MCF 10A (cell line): ENCODE results near the gene DLG2. TPM values are rescaled to one million over a fixed set of nuclear protein-coding genes. Genes with fewer than 3 reads are reported as not detected.
"Not testable (repeated sequence)": the region's sequence is repeated elsewhere in the genome, so short reads cannot be mapped to it uniquely, and the experiment has no call there.

ENCODE experiments used
- BruUV-seq: library from RNA; stranded (reverse); fragments of 400-500 nt; replicated peaks from 2 replicates; lab custom pipeline; 2021; lab: Mats Ljungman, UMichigan
- CTCF ChIA-PET: fragments of 300-600 bp; sonication (Branson Sonifier 250); formaldehyde crosslinking; extraction: SDS; loops from one replicate; lab custom pipeline; 2021; ENCODE audit warnings: antibody characterized with exemption, inconsistent platforms; lab: Yijun Ruan, JAX
- POLR2A ChIA-PET: fragments of 300-600, 350-650 bp; sonication (Branson Sonifier 250); formaldehyde crosslinking; extraction: SDS; loops from one replicate; lab custom pipeline; 2020; ENCODE audit warnings: antibody characterized with exemption, inconsistent platforms; lab: Yijun Ruan, JAX
- DNase-seq: peaks from one replicate; pipeline ENCODE4 v3.0.0-alpha.2; 2018; ENCODE audit not compliant: unreplicated experiment
- H3K27ac Mint-ChIP-seq: one replicate; pipeline ENCODE4 v1.8.0; 2022; ENCODE audit warnings: mild to moderate bottlenecking, low read depth, mixed read lengths; ENCODE audit not compliant: unreplicated experiment
- H3K27me3 Mint-ChIP-seq: one replicate; pipeline ENCODE4 v1.8.0; 2022; ENCODE audit warnings: mixed read lengths; ENCODE audit not compliant: insufficient read depth, unreplicated experiment
- H3K36me3 Mint-ChIP-seq: one replicate; pipeline ENCODE4 v1.8.0; 2022; ENCODE audit warnings: mild to moderate bottlenecking, moderate library complexity, mixed read lengths; ENCODE audit not compliant: insufficient read depth, unreplicated experiment
- H3K4me1 Mint-ChIP-seq: one replicate; pipeline ENCODE4 v1.8.0; 2022; ENCODE audit warnings: mixed read lengths; ENCODE audit not compliant: insufficient read depth, unreplicated experiment
- H3K4me3 Mint-ChIP-seq: one replicate; pipeline ENCODE4 v1.8.0; 2022; ENCODE audit warnings: mild to moderate bottlenecking, moderate library complexity, mixed read lengths; ENCODE audit not compliant: unreplicated experiment
- H3K9me3 Mint-ChIP-seq: one replicate; pipeline ENCODE4 v1.8.0; 2022; ENCODE audit warnings: mixed read lengths; ENCODE audit not compliant: unreplicated experiment
- CTCF ChIP-seq: fragments of 200-600 bp; IDR thresholded peaks from one replicate; pipeline ENCODE4 v1.8.0; 2022; ENCODE audit warnings: antibody characterized with exemption, mild to moderate bottlenecking; ENCODE audit not compliant: unreplicated experiment
- intact Hi-C: fragments of 100-400 bp; cut with micrococcal nuclease; formaldehyde crosslinking; loops from 2 replicates; pipeline ENCODE4 v1.14.1; 2022
- total RNA-seq: library from RNA; stranded (reverse); gene quantifications from 2 replicates; pipeline ENCODE4 v1.2.3, GENCODE V29; 2022

Gene DLG2
- total RNA-seq, 1 experiment from 2014 or later = 0.26 TPM

- Mint-ChIP-seq H3K4me1 (no peaks in the 10 kb centered on the region), H3K27ac (no peak overlapping the region), H3K27me3 (peaks cover 34% of the 10 kb centered on the region), H3K4me3 (no peak overlapping the region), H3K9me3 (no peaks in the 10 kb centered on the region), H3K36me3 (no peaks in the 10 kb centered on the region)
- POLR2A ChIA-PET = no interaction called here
- CTCF ChIA-PET = no interaction called here
- TF ChIP-seq CTCF = no peak
- intact Hi-C loops = no loop called here
- DNase-seq = no peak
- no TSS peak for BruUV-seq
Observed at GRCh38 chr11:85123752-85124231, 503.4 kb downstream of the DLG2 start.

GRCh38 chr11:85118151-85118550, 509.0 kb downstream of the DLG2 start:
- POLR2A ChIA-PET = no interaction called here
- no peak overlapping the region for H3K27ac Mint-ChIP-seq
- DNase-seq = no peak
- H3K9me3 Mint-ChIP-seq = no peaks in the 10 kb centered on the region
- no TSS peak for BruUV-seq
- CTCF ChIA-PET = interaction anchor here (0.6 kb wide), 1 partner anchor 21 kb away, joined by 3 read pairs; no protein-coding TSS in a partner anchor
- TF ChIP-seq CTCF = no peak
- H3K36me3 Mint-ChIP-seq = no peaks in the 10 kb centered on the region
- no peaks in the 10 kb centered on the region for H3K4me1 Mint-ChIP-seq
- no peak overlapping the region for H3K4me3 Mint-ChIP-seq
- intact Hi-C loops = no loop called here
- peaks cover 26% of the 10 kb centered on the region for H3K27me3 Mint-ChIP-seq

- POLR2A ChIA-PET = no interaction called here
- DNase-seq = no peak
- Mint-ChIP-seq H3K27ac (no peak overlapping the region), H3K27me3 (peaks cover 17% of the 10 kb centered on the region), H3K4me3 (no peak overlapping the region), H3K36me3 (no peaks in the 10 kb centered on the region), H3K4me1 (no peaks in the 10 kb centered on the region), H3K9me3 (no peaks in the 10 kb centered on the region)
- no TSS peak for BruUV-seq
- CTCF ChIA-PET = no interaction called here
- intact Hi-C loops = no loop called here
- TF ChIP-seq CTCF = no peak
Observed at GRCh38 chr11:85115798-85116197, 511.3 kb downstream of the DLG2 start.

- BruUV-seq = no TSS peak
- DNase-seq = no peak
- Mint-ChIP-seq H3K9me3 (no peaks in the 10 kb centered on the region), H3K27me3 (peaks cover 17% of the 10 kb centered on the region), H3K4me3 (no peak overlapping the region), H3K27ac (no peak overlapping the region), H3K36me3 (no peaks in the 10 kb centered on the region), H3K4me1 (no peaks in the 10 kb centered on the region)
- no peak for TF ChIP-seq CTCF
- intact Hi-C loops = no loop called here
- ChIA-PET CTCF (interaction anchor here (0.6 kb wide), 1 partner anchor 16 kb away, joined by 3 read pairs; no protein-coding TSS in a partner anchor), POLR2A (interaction anchor here (0.6 kb wide), 1 partner anchor 29 kb away, joined by 3 read pairs; no protein-coding TSS in a partner anchor)
Observed at GRCh38 chr11:85114786-85115185, 512.4 kb downstream of the DLG2 start.

- H3K4me1 Mint-ChIP-seq, POLR2A ChIA-PET: not testable (repeated sequence)
- H3K27me3 Mint-ChIP-seq = peaks cover 41% of the 10 kb centered on the region
Observed at GRCh38 chr11:85110246-85110645, 516.9 kb downstream of the DLG2 start.

More at GRCh38 chr11:85110246-85110645, 516.9 kb downstream of the DLG2 start:
- BruUV-seq, DNase-seq, H3K4me3 Mint-ChIP-seq, H3K27ac Mint-ChIP-seq, H3K36me3 Mint-ChIP-seq, CTCF ChIA-PET, H3K9me3 Mint-ChIP-seq, intact Hi-C loops: not testable (repeated sequence)
